ENCODE measurements around the gene EVPL. TPM values are rescaled to one million over a fixed set of nuclear protein-coding genes. Genes with fewer than 3 reads are reported as not detected.

The EVPL gene
- total RNA-seq, 1 experiment from 2014 or later, result 58.0 TPM

DNA sequence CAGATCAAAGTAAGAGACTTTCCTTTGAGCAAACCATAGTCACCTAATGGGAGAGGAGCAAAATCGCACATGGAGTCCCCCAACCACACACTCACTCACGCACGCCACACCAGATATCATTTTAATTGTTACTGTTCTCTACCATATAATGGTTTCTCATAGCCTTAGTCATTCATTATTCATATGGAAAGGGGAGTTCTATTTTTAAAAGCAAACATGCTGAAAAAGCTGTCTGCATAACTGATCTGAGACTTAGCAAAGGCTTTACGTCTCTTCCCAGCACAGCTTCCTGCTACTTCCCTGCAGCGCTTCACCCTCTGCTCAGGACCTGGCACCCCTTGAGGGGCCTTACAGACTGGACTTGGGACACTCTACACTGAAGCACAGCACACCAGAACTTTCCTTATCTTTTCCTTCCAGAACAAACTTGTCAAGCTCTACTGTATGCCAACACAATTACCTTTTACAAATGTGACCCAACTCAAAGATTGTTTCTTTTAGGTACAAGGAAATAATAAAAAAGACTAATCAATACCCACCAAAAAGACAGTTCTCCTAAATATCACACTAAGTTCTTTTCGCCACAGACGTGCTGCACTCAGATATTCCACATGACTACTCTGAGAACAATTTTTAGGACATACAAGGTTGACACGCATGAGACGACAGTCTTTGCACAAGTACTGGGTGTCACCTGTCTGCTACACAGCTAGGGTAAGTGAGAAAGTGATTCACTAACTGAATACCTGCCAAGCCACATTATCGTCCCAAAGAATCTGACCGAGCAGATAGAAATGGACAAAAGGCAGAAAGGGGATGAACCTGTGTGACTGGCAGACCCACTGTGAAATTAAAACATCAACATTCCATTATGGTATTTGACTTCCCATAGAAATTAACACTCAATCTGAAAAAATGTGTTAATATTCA is 23.7 kb upstream of the EVPL start:
- H2AFZ ChIP-seq (ENCODE audit: low read depth, low read length, poor library complexity, severe bottlenecking), result no peak overlapping the region
- TF ChIP-seq FOSL1 (IDR thresholded peaks at IDR 0.05; ENCODE audit: low read depth) (0 out of 2 replicates have a peak, but pooled peaks have one; percentile 34), JUND (IDR thresholded peaks at IDR 0.05) (peak; percentile 28; the same call in 1 of the 2 replicates), EZH2phosphoT487 (IDR thresholded peaks at IDR 0.05; ENCODE audit: borderline replicate concordance) (no peak), SIN3A (IDR thresholded peaks at IDR 0.05; ENCODE audit: low read depth) (no peak), YY1 (IDR thresholded peaks at IDR 0.05; ENCODE audit: extremely low read depth, insufficient replicate concordance, low read depth, low read length) (no peak), POLR2AphosphoS5 (IDR thresholded peaks at IDR 0.05; ENCODE audit: low read depth, low read length) (no peak; the same call in 1 of the 2 replicates), SP1 (IDR thresholded peaks at IDR 0.05; ENCODE audit: low read depth) (peak; percentile 50), SRF (IDR thresholded peaks at IDR 0.05; ENCODE audit: low read depth) (no peak), EZH2 (IDR thresholded peaks at IDR 0.05) (no peak), TCF7L2 (IDR thresholded peaks at IDR 0.05; ENCODE audit: borderline replicate concordance, extremely low read depth, insufficient read depth, insufficient read length) (no peak)
- TF ChIP-seq, protein P1, sequence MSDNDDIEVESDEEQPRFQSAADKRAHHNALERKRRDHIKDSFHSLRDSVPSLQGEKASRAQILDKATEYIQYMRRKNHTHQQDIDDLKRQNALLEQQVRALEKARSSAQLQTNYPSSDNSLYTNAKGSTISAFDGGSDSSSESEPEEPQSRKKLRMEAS (IDR thresholded peaks at IDR 0.05), result peak; percentile 43; the same call in 1 of the 2 replicates
- TF ChIP-seq, protein P2, sequence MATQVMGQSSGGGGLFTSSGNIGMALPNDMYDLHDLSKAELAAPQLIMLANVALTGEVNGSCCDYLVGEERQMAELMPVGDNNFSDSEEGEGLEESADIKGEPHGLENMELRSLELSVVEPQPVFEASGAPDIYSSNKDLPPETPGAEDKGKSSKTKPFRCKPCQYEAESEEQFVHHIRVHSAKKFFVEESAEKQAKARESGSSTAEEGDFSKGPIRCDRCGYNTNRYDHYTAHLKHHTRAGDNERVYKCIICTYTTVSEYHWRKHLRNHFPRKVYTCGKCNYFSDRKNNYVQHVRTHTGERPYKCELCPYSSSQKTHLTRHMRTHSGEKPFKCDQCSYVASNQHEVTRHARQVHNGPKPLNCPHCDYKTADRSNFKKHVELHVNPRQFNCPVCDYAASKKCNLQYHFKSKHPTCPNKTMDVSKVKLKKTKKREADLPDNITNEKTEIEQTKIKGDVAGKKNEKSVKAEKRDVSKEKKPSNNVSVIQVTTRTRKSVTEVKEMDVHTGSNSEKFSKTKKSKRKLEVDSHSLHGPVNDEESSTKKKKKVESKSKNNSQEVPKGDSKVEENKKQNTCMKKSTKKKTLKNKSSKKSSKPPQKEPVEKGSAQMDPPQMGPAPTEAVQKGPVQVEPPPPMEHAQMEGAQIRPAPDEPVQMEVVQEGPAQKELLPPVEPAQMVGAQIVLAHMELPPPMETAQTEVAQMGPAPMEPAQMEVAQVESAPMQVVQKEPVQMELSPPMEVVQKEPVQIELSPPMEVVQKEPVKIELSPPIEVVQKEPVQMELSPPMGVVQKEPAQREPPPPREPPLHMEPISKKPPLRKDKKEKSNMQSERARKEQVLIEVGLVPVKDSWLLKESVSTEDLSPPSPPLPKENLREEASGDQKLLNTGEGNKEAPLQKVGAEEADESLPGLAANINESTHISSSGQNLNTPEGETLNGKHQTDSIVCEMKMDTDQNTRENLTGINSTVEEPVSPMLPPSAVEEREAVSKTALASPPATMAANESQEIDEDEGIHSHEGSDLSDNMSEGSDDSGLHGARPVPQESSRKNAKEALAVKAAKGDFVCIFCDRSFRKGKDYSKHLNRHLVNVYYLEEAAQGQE (IDR thresholded peaks at IDR 0.05; ENCODE audit: low read depth), result no peak
- TF ChIP-seq, protein P3, sequence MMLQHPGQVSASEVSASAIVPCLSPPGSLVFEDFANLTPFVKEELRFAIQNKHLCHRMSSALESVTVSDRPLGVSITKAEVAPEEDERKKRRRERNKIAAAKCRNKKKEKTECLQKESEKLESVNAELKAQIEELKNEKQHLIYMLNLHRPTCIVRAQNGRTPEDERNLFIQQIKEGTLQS (IDR thresholded peaks at IDR 0.05), result no peak
- TF ChIP-seq, protein P4, sequence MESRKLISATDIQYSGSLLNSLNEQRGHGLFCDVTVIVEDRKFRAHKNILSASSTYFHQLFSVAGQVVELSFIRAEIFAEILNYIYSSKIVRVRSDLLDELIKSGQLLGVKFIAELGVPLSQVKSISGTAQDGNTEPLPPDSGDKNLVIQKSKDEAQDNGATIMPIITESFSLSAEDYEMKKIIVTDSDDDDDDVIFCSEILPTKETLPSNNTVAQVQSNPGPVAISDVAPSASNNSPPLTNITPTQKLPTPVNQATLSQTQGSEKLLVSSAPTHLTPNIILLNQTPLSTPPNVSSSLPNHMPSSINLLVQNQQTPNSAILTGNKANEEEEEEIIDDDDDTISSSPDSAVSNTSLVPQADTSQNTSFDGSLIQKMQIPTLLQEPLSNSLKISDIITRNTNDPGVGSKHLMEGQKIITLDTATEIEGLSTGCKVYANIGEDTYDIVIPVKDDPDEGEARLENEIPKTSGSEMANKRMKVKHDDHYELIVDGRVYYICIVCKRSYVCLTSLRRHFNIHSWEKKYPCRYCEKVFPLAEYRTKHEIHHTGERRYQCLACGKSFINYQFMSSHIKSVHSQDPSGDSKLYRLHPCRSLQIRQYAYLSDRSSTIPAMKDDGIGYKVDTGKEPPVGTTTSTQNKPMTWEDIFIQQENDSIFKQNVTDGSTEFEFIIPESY (IDR thresholded peaks at IDR 0.05; ENCODE audit: extremely low read depth, insufficient replicate concordance, low read length), result no peak
- no TSS peak for BruUV-seq (replicated peaks)
- H3K9me2 ChIP-seq (ENCODE audit: insufficient read depth), result no peaks in the 10 kb centered on the region
- peak overlapping the region; percentile 9; the same call in 1 of the 2 replicates for H3K4me2 ChIP-seq (ENCODE audit: low read length)
- peak overlapping the region; percentile 2; the same call in 1 of the 2 replicates for H3K9ac ChIP-seq (ENCODE audit: low read length)
- H3K79me2 ChIP-seq (ENCODE audit: insufficient read depth, low read length), result peaks cover 38% of the 10 kb centered on the region
- intact Hi-C loops (cut with micrococcal nuclease), result no loop called here
- ChIA-PET RAD21 (ENCODE audit: low non-redundant PET in 1 of 2, low total read pairs in 2 of 2, uncharacterized antibody in 2 of 2, unreplicated experiment in 2 of 2) (no interaction called here), POLR2A (no interaction called here), CTCF (no interaction called here)
- no peak overlapping the region for H3K4me3 ChIP-seq (replicated peaks in 1 of 2; ENCODE audit: low read depth in 1 of 2, low read length in 2 of 2)
- no peaks in the 10 kb centered on the region for H4K20me1 ChIP-seq (ENCODE audit: insufficient read depth)
- H3K9me3 ChIP-seq (ENCODE audit: control insufficient read depth in 1 of 2, insufficient read depth in 1 of 2, low read depth in 1 of 2, low read length in 2 of 2), result no peaks in the 10 kb centered on the region
- H3K4me1 ChIP-seq (ENCODE audit: control insufficient read depth in 1 of 2, insufficient read depth in 2 of 2, low read length in 2 of 2), result peaks cover 40% of the 10 kb centered on the region in 2 experiments
- DNase-seq (ENCODE audit: low read depth, low spot score) (no peak), ATAC-seq (no peak)
- no peaks in the 10 kb centered on the region for H3K27me3 ChIP-seq (ENCODE audit: insufficient read depth, low read length)
- peaks cover 52 to 62% of the 10 kb centered on the region in 2 experiments for H3K36me3 ChIP-seq (ENCODE audit: control insufficient read depth in 1 of 2, insufficient read depth in 2 of 2, low read length in 2 of 2)
- H3K27ac ChIP-seq (ENCODE audit: low read depth, low read length), result no peak overlapping the region
